BE2C (cell line): ENCODE data around the gene HCRT.

Experiments used
- DNase-seq: peaks from one replicate; pipeline ENCODE4 v3.0.0-alpha.2; 2020
- H3K27me3 ChIP-seq: fragments of 250-450 bp; sonication (Bioruptor Pico); 2 replicates; pipeline ENCODE4 v1.5.1; 2020; ENCODE audit warnings: mild to moderate bottlenecking
- H3K36me3 ChIP-seq: fragments of 250-450 bp; sonication (Bioruptor Pico); 2 replicates; pipeline ENCODE4 v1.5.1; 2020; ENCODE audit warnings: mild to moderate bottlenecking
- H3K4me1 ChIP-seq: fragments of 250-450 bp; sonication (Bioruptor Pico); 2 replicates; pipeline ENCODE4 v1.5.1; 2020
- H3K4me3 ChIP-seq: 2 replicates; pipeline ENCODE4 v1.5.1; 2011; ENCODE audit warnings: low read depth, low read length
- H3K9me3 ChIP-seq: fragments of 250-450 bp; sonication (Bioruptor Pico); 2 replicates; pipeline ENCODE4 v1.5.1; 2020
- TF ChIP-seq, protein P1 (sequence below): IDR thresholded peaks from 2 replicates; pipeline ENCODE4 v1.5.1; 2012; ENCODE audit warnings: mild to moderate bottlenecking, low read depth, low read length

The HCRT gene

DNA sequence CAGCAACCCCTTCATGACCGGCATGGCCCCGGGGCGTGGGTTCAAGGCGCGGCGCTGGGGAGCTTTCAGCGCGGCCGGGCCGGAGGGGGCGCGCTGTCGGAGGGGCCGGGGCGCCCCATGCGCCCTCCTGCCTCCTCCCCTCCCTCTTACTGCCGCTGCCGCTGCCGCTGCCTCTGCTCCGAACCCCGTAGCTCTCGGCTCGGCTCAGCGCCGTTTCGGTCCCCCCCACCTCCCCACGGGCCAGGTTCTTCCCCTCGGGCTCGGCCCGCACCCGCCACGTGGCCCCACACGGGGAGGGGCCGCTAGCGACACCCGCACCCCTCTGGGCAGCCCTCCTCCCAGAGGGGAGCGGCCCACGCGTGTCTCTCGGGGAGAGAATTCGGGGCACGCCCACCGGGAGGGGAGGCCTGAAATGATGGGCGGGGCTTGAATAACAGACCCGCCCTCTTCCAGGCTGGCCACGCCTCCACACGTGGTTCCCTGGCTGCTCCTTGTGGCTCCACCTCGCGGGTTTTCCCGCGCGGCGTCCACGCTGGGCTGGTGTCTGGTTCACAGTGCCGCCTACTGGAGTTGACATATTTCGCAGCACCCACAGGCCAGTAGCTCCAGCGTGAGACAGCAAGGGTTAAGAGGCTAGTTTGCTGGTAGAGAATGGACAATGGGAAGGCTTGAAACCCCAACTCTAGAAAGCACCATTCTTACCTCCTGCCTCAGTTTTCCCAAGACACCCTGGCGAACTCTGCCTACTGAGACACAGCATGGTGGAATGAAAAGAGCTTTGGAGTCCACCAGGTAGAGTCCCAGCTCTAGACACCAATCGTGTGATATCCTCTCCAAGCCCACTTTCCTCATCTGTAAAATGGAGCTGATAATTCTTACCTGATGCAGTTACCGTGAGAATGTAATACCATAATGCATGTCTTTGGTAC lies 4.1 kb downstream of the HCRT start, which contains the start of gene KCNH4:
KCNH4 (minus strand) TSS at position 221 of the 929 bp plus-strand sequence; CDS start at position 24, 197 bp downstream.
- DNase-seq: peak; percentile 97
- no peaks in the 10 kb centered on the region for H3K9me3 ChIP-seq
- TF ChIP-seq, protein P1, sequence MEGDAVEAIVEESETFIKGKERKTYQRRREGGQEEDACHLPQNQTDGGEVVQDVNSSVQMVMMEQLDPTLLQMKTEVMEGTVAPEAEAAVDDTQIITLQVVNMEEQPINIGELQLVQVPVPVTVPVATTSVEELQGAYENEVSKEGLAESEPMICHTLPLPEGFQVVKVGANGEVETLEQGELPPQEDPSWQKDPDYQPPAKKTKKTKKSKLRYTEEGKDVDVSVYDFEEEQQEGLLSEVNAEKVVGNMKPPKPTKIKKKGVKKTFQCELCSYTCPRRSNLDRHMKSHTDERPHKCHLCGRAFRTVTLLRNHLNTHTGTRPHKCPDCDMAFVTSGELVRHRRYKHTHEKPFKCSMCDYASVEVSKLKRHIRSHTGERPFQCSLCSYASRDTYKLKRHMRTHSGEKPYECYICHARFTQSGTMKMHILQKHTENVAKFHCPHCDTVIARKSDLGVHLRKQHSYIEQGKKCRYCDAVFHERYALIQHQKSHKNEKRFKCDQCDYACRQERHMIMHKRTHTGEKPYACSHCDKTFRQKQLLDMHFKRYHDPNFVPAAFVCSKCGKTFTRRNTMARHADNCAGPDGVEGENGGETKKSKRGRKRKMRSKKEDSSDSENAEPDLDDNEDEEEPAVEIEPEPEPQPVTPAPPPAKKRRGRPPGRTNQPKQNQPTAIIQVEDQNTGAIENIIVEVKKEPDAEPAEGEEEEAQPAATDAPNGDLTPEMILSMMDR: peak; percentile 88
- H3K4me1 ChIP-seq: no peaks in the 10 kb centered on the region
- H3K4me3 ChIP-seq: peak within 1 kb of the TSS; percentile 79
- no peaks in the 10 kb centered on the region for H3K27me3 ChIP-seq
- H3K36me3 ChIP-seq: no peaks in the 10 kb centered on the region; the same call in 1 of the 2 replicates

DNA sequence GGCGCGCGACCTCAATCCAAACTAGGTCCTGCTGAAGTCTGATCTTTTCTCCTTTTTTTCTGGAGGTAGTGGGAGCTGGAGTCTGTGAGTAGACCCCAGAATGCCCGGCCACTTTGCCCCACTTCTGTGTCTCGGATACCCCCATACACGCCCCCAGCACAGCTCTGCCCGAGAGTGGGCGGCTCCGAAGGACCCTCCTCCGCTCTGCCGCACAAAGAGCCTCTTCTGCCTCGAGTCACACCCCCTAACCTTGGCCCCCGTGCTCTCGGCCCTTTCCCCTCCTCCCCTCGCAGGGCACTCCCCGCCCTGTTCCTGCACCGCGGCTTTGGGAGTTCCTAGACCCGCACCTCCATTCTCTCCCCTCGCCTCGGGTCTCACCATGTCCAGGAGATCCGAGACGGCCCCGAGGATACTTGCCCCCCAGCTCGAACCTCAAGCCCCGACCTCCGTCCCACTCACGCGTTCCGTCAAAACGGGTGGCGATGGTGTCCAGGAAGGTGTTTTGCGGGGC lies 4.8 kb downstream of the HCRT start:
- peak overlapping the region; percentile 79 for H3K4me3 ChIP-seq

DNA sequence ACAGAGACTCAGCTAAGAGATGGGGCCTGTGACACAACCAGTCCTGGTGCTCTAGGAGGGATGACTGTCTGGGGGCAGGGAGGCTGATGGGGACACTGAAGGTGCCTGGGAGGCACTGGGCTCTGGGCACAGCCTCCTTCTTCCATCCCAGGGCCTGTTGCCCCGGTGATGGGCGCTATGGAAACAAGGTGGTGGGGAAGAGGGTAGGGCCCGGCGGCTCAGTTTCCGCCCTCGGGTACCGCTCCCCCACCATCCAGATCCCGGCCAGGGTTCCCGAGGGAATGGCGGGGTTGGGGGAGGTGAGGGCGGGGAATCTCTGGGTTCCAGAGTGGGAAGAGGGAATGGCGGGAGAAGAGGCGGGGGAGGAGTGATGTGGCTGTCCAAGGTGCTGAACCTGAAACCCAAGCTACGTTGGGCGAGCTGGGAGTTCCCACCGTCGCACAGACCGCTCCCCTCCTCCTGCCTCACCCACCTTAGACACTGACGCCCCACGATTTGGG lies 5.3 kb downstream of the HCRT start:
- H3K9me3 ChIP-seq: no peaks in the 10 kb centered on the region
- peak overlapping the region; percentile 79 for H3K4me3 ChIP-seq
- peaks cover 7% of the 10 kb centered on the region for H3K36me3 ChIP-seq
- TF ChIP-seq, protein P1: no peak
- DNase-seq: peak; percentile 81
- no peaks in the 10 kb centered on the region for H3K4me1 ChIP-seq
- no peaks in the 10 kb centered on the region for H3K27me3 ChIP-seq

More for the DNA sequence above, 4.8 kb downstream of the HCRT start:
- no peaks in the 10 kb centered on the region for H3K9me3 ChIP-seq
- no peaks in the 10 kb centered on the region for H3K4me1 ChIP-seq
- no peaks in the 10 kb centered on the region for H3K27me3 ChIP-seq
- peaks cover 4% of the 10 kb centered on the region for H3K36me3 ChIP-seq
- peak; percentile 34 for DNase-seq
- TF ChIP-seq, protein P1: no peak

DNA sequence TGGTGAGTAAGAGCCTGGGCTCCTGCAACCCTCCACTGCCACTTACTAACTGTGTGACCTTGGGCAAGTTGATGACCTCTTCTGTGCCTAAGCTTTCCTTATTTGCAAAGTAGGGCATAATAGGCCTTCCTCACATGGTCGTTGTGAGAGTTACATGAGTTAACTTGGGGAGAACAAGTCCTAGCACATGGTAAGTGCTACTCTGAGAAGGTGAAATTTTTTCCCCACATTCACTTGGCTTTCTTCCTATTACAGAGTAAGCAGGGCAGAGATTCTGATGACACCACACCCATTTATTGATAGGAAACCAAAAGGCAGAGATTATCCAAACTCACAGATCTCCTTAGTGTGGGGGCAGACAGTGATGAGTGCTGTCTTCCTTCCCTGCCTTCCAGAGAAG lies 5.9 kb downstream of the HCRT start:
- TF ChIP-seq, protein P1: no peak
- Histone ChIP-seq H3K36me3 (peaks cover 10% of the 10 kb centered on the region), H3K9me3 (no peaks in the 10 kb centered on the region), H3K4me3 (no peak overlapping the region), H3K27me3 (no peaks in the 10 kb centered on the region), H3K4me1 (no peaks in the 10 kb centered on the region)
- no peak for DNase-seq

DNA sequence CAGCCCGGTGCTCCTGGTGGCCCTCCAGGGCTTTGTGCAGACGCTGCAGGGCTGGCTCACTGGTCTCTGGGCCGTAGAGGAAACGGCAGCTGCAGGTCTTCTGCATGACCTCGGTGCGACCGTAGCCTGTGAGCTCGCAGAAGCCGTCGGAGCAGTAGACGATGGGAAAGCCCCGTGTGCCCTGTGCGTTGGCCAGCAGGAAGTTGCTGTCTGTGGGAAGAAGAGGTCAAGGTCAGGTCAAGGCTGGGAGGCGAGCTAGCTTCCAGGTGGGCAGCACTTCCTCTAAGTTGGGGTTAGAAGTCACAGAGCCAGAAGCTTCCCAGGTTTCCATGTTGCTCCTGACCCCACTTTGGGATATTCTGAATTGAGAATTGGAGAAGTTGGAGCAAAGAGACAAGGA lies 6.4 kb downstream of the HCRT start:
- no peaks in the 10 kb centered on the region for H3K9me3 ChIP-seq
- H3K4me3 ChIP-seq: no peak overlapping the region
- TF ChIP-seq, protein P1: no peak
- no peak for DNase-seq
- H3K36me3 ChIP-seq: peaks cover 10% of the 10 kb centered on the region
- no peaks in the 10 kb centered on the region for H3K27me3 ChIP-seq
- H3K4me1 ChIP-seq: no peaks in the 10 kb centered on the region
